NCI-H187 (cell line): ENCODE measurements around the gene MSH4.
"Not testable (repeated sequence)": the region's sequence is repeated elsewhere in the genome, so short reads cannot be mapped to it uniquely, and the experiment has no call there.

Experiments used
- DNase-seq, 2 experiments: peaks; one replicate each; lab custom pipeline; 2025; lab: John Stamatoyannopoulos, UW

The MSH4 gene

DNA sequence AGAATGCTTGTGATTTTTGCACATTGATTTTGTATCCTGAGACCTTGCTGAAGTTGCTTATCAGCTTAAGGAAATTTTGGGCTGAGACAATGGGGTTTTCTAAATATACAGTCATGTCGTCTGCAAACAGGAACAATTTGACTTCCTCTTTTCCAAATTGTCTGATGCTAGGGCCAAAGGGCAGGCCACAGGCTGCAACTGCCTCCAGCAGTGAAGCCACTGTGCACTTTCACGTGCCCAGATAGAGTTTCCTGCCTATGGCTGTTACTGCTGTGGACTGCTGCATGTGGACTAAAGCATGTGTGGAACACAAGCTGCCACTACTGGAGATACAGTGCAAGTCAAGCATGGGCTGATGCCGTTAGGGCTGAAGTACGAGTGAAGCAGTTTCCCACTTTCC is 146.4 kb downstream of the MSH4 start:
- not testable (repeated sequence) for DNase-seq

DNA sequence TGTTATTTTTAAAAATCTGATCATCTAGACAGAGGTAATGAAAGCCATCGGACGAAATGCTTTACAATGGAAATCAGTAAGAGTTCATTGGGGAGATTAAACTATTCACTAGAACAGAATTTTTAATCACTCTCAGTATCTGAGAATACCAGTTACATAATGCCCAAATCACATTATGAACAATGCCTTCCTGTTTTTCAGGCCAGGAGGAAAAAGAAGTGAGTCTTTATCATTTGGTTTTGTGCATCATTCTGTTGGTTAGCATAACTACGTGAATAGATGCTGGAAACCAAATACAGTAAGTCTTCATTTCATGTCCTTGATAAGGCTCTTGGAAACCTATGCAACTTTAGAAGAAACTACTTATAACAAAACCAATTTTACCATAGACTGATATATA is 153.5 kb downstream of the MSH4 start:
- DNase-seq, result no peak

DNA sequence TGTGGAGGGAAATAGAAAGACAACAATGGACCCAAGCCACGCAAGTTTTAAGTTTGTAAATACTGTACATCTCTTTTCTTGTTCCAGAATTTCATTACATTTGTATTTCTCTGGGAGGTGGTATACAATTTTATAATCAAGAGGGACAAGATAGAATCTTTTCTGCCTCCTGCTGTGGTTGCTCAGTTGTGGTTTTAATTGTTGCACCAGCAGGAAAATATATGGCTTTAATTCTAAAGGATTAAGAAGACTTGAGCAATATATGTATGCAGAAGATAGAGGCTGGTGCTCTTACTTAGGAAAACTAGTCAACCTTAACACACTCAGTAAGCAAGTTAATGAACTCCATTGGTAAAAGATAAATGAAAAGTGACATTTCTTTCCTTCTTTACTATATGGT is 155.3 kb downstream of the MSH4 start:
- no peak for DNase-seq

DNA sequence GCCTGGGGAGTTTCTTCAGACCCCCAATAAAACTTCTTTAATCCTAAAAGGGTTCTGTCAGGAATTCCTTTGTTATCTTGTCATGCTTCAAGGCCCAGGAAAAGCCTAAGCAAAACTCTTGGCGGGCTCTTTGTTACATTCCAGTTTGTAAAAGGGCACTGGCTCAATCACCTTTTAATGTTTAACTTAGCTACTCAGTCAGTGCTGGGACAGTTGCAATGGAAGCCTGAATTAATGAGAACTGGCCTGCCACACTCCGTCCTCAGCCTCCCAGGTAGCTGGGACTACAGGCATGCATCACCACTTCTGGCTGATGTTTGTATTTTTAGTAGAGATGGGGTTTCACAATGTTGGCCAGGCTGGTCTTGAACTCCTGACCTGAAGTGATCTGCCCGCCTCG is 156.8 kb downstream of the MSH4 start:
- DNase-seq, result no peak

DNA sequence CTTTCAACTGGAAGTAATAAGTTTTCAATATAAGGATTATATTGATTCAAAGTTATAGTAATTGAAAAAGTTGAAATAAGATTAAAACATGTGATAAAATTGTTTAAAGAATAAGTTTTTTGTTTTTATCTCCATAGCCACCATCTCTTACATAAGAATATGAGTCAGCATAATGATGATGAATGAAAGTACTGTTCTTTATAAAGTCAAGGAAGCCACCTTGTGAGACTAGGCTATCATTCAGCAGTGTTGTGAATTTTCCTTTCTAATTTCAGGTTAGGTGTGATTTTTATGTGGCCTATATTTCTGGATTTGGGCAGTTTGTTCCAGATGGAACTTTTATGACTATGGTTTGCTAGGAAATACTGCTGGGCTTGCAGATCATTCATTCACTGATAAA is 157.9 kb downstream of the MSH4 start:
- no peak for DNase-seq
